Hepatocyte (in vitro differentiated cells): ENCODE data around the gene PAX3. TPM values are rescaled to one million over a fixed set of nuclear protein-coding genes. Genes with fewer than 3 reads are reported as not detected.

ENCODE experiments used
- DNase-seq: peaks from one replicate; pipeline ENCODE4 v3.0.0-alpha.2; 2016; ENCODE audit warnings: low spot score
- H2AFZ ChIP-seq: fragments of 200-600 bp; sonication (generic); 2 replicates; pipeline ENCODE4 v1.6.0; 2016; ENCODE audit warnings: antibody characterized with exemption, mild to moderate bottlenecking
- H3K27ac ChIP-seq: fragments of 200-600 bp; sonication (generic); 2 replicates; pipeline ENCODE4 v1.5.1; 2016; ENCODE audit warnings: mild to moderate bottlenecking
- H3K27me3 ChIP-seq: fragments of 200-600 bp; sonication (generic); 2 replicates; pipeline ENCODE4 v1.6.1; 2016
- H3K36me3 ChIP-seq: fragments of 200-600 bp; sonication (generic); replicated peaks from 2 replicates; pipeline ENCODE4 v1.5.1; 2016; ENCODE audit warnings: low read depth; ENCODE audit not compliant: insufficient read depth
- H3K4me1 ChIP-seq: fragments of 200-600 bp; sonication (generic); 2 replicates; pipeline ENCODE4 v1.5.1; 2016; ENCODE audit warnings: mild to moderate bottlenecking, moderate library complexity; ENCODE audit not compliant: insufficient read depth
- H3K4me2 ChIP-seq: fragments of 200-600 bp; sonication (generic); 2 replicates; pipeline ENCODE4 v1.6.0; 2016
- H3K4me3 ChIP-seq: fragments of 200-600 bp; sonication (generic); 2 replicates; pipeline ENCODE4 v1.5.1; 2016; ENCODE audit warnings: mild to moderate bottlenecking
- H3K79me2 ChIP-seq: fragments of 200-600 bp; sonication (generic); 2 replicates; pipeline ENCODE4 v1.6.0; 2017; ENCODE audit warnings: mild to moderate bottlenecking
- H3K9me2 ChIP-seq: fragments of 200-600 bp; sonication (generic); replicated peaks from 2 replicates; pipeline ENCODE4 v1.6.0; 2017; ENCODE audit warnings: mild to moderate bottlenecking; ENCODE audit not compliant: insufficient read depth
- H3K9me3 ChIP-seq: fragments of 200-600 bp; sonication (generic); 2 replicates; pipeline ENCODE4 v1.5.1; 2016; ENCODE audit warnings: low read depth, mild to moderate bottlenecking
- H4K20me1 ChIP-seq: fragments of 200-600 bp; sonication (generic); 2 replicates; pipeline ENCODE4 v1.6.0; 2016; ENCODE audit warnings: mild to moderate bottlenecking; ENCODE audit not compliant: insufficient read depth, poor library complexity, severe bottlenecking
- EZH2 ChIP-seq: fragments of 200-600 bp; sonication (generic); IDR thresholded peaks from 2 replicates; pipeline ENCODE4 v1.6.1; 2016; ENCODE audit warnings: antibody characterized with exemption, mild to moderate bottlenecking, borderline replicate concordance
- EZH2phosphoT487 ChIP-seq: fragments of 200-600 bp; sonication (generic); IDR thresholded peaks from one replicate; pipeline ENCODE4 v1.6.1; 2018; ENCODE audit warnings: antibody characterized with exemption, mild to moderate bottlenecking, low read depth, moderate library complexity; ENCODE audit not compliant: unreplicated experiment, severe bottlenecking
- WGBS: methylation state at CpG from one replicate; pipeline ENCODE4 v1.1.6; 2016; ENCODE audit warnings: low lambda C conversion rate; ENCODE audit errors: missing lambda C conversion rate; 5-methylcytosine and 5-hydroxymethylcytosine counted together
- polyA plus RNA-seq: library from polyadenylated mRNA; unstranded; fragments of >200 nt; fragmentation: Nextera tagmentation; extraction: Ambion mirVana; gene quantifications from 2 replicates; pipeline ENCODE4 v1.2.1, GENCODE V29; 2016
- total RNA-seq: library from RNA; depleted of rRNA; stranded (reverse); fragments of >200 nt; gene quantifications from 2 replicates; pipeline ENCODE4 v1.2.3, GENCODE V29; 2014
- TF ChIP-seq, protein P1 (sequence below): fragments of 200-600 bp; sonication (generic); IDR thresholded peaks from 2 replicates; pipeline ENCODE4 v1.5.1; 2016; ENCODE audit warnings: antibody characterized with exemption, mild to moderate bottlenecking; ENCODE audit not compliant: poor library complexity

PAX3 gene
- total and polyA plus RNA-seq, 2 experiments from 2014 or later = not detected

- H3K4me2 ChIP-seq = no peak overlapping the region
- H3K36me3 ChIP-seq = no peaks in the 10 kb centered on the region
- TF ChIP-seq, protein P1, sequence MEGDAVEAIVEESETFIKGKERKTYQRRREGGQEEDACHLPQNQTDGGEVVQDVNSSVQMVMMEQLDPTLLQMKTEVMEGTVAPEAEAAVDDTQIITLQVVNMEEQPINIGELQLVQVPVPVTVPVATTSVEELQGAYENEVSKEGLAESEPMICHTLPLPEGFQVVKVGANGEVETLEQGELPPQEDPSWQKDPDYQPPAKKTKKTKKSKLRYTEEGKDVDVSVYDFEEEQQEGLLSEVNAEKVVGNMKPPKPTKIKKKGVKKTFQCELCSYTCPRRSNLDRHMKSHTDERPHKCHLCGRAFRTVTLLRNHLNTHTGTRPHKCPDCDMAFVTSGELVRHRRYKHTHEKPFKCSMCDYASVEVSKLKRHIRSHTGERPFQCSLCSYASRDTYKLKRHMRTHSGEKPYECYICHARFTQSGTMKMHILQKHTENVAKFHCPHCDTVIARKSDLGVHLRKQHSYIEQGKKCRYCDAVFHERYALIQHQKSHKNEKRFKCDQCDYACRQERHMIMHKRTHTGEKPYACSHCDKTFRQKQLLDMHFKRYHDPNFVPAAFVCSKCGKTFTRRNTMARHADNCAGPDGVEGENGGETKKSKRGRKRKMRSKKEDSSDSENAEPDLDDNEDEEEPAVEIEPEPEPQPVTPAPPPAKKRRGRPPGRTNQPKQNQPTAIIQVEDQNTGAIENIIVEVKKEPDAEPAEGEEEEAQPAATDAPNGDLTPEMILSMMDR = no peak
- TF ChIP-seq EZH2phosphoT487 = peak; percentile 38
- peak; percentile 58 for TF ChIP-seq EZH2
- H3K9me3 ChIP-seq = no peaks in the 10 kb centered on the region
- H3K4me3 ChIP-seq = no peak overlapping the region
- no peaks in the 10 kb centered on the region for H3K79me2 ChIP-seq
- WGBS = 2% methylated on average over 48 of the region's 48 CpGs
- H3K27ac ChIP-seq = no peak overlapping the region
- H4K20me1 ChIP-seq = no peaks in the 10 kb centered on the region
- no peaks in the 10 kb centered on the region for H3K9me2 ChIP-seq
- peak overlapping the region; percentile 34 for H2AFZ ChIP-seq
- DNase-seq = no peak
- no peaks in the 10 kb centered on the region for H3K4me1 ChIP-seq
- peaks cover 100% of the 10 kb centered on the region for H3K27me3 ChIP-seq
These were observed 13.4 kb upstream of the PAX3 start for GRCh38 chr2:222311978-222312738.

DNA sequence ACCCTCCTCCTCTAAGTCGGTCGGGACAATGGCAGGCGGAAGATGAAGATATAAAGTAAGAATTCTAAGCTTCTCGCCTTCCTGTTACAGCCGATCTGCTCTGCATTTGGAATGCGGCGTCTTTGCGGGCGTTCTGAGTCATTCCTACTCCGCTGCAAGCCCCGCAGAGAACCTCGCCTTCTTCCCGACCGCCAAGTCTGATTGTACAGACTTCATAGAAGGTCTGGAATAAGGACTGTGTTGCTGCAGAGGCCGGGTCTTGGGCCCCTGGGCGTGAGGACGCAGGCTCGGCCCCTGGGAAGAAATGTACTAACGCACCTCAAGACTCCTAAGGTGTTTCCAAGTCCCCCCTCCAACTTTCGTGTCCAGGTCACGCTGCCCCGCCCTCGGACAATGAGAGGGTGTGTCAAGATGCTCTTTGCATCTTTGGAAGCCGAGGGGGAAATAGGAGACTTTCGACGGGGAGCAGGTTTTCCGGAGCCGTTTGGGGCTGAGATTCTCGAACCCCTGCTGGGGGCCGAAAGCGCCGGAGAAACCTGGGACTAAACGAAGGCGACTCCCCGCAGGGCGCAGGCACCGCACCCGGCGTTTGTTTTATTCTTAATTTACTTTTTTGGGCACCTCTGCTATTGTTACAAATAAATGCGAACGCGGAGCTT is 12.7 kb upstream of the PAX3 start:
- TF ChIP-seq EZH2 (peak; percentile 99), EZH2phosphoT487 (peak; percentile 86)
- TF ChIP-seq, protein P1 = no peak
- H3K79me2 ChIP-seq = no peaks in the 10 kb centered on the region
- WGBS = 2% methylated on average over 42 of the region's 42 CpGs
- H3K9me2 ChIP-seq = no peaks in the 10 kb centered on the region
- peaks cover under 1% of the 10 kb centered on the region for H3K4me1 ChIP-seq
- H3K4me3 ChIP-seq = no peak overlapping the region
- H3K9me3 ChIP-seq = no peaks in the 10 kb centered on the region
- DNase-seq = no peak
- no peak overlapping the region for H2AFZ ChIP-seq
- no peaks in the 10 kb centered on the region for H4K20me1 ChIP-seq
- no peaks in the 10 kb centered on the region for H3K36me3 ChIP-seq
- H3K27ac ChIP-seq = no peak overlapping the region
- H3K4me2 ChIP-seq = no peak overlapping the region
- H3K27me3 ChIP-seq = peaks cover 100% of the 10 kb centered on the region

DNA sequence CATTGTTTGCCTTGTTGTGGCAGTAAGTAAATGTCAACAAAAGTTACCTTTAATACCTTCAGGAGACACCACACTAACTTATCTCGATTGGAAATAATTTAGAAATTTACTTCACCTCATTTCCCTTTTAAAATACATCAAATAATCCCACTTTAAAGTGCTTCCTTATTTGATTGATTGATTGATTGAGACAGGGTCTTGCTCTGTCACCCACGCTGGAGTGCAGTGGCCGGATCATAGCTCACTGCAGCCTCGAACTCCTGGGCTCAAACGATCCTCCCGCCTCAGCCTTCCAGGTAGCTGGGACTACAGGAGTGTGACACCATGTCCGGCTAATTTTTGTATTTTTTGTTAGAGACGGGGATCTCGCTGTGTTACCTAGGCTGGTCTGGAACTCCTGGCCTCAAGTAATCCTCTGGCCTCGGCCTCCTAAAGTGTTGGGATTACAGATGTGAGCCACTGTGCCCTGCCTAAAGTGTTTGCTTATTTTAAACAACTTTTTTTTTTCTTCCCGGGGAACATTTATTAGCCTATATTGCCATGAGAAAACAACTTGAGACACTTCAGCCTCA is 12.0 kb upstream of the PAX3 start:
- no peaks in the 10 kb centered on the region for H3K36me3 ChIP-seq
- DNase-seq = no peak
- no peak overlapping the region for H2AFZ ChIP-seq
- peaks cover 100% of the 10 kb centered on the region for H3K27me3 ChIP-seq
- no peaks in the 10 kb centered on the region for H3K79me2 ChIP-seq
- WGBS = 20% methylated on average over 11 of the region's 11 CpGs
- H3K9me3 ChIP-seq = no peaks in the 10 kb centered on the region
- no peaks in the 10 kb centered on the region for H3K9me2 ChIP-seq
- TF ChIP-seq, protein P1 = no peak
- TF ChIP-seq EZH2 = no peak
- H3K4me1 ChIP-seq = peaks cover 7% of the 10 kb centered on the region
- no peak overlapping the region for H3K4me3 ChIP-seq
- H4K20me1 ChIP-seq = no peaks in the 10 kb centered on the region
- no peak overlapping the region for H3K4me2 ChIP-seq
- H3K27ac ChIP-seq = no peak overlapping the region
